Measurements from ENCODE around the gene CUBN.

Gene CUBN

GRCh38 chr10:16984242-16984641, 145.4 kb downstream of the CUBN start:
- DNase-seq: no peak

DNA sequence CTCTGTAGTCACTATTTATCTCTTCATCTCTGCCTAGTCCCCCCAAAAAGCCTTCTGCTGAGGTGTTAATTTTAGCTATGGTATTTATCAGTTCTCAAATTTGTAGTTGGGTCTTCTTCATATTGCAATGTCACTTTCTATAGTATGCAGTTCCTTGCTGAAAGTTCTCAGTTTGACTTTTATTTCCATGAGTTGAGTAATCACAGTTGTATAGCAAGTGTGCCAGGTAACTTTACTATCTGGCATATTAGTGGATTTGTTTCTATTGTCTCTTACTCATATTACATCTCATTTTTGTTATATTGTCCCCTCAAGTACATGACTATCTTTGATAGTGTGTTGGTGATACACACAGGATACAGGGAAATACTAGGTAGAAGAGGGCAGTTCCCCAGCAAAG, 152.8 kb downstream of the CUBN start:
- DNase-seq: no peak

DNA sequence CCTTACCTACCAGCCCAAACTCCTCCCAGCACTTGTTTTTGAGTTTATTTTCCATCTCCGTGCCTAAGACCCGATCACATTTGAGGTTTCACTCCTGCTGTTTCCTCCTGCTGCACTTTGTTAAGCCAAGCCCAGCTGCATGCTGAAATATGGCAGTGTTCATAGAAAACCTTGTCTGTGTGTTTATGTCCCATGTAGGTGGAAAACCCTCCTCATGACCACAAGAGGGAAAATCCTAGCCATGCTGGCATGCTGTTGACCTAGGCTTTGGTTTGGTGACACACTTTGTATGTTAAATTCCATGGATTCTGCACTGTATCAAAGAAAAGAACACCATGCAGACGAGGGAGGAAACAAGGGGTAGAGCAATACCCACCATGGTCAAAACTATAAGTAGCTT, 154.4 kb downstream of the CUBN start:
- DNase-seq: no peak

DNA sequence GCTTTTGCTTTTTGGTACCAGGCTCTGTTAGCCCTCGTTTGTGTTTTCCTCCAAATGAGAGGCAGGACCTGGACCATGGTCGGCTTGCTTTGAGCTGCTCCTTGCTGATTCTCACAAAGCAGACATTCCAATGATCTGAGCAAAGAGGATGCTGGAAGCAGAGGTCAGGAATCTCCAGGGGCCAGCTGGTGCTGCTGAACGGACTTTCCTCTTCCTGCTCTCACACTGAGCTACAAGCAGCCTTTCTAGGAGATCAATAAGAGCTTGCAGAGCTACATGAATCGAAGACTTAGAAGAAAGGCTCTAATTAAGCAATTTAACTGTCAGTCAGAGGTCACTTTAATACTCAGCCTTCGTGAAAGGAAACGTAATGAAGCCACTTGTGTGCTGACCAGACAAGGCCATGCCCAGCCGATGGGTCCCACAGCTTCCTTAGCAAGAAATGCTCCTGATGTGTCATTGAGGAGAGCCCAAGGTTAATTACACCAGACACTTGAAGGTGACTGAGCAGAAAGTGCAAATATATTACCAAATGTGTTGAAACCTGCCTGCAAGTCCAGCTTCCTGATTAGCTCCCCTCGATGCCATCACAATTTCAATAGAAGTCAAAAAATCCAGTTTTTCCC, 161.1 kb downstream of the CUBN start:
- peak; percentile 94 for DNase-seq

DNA sequence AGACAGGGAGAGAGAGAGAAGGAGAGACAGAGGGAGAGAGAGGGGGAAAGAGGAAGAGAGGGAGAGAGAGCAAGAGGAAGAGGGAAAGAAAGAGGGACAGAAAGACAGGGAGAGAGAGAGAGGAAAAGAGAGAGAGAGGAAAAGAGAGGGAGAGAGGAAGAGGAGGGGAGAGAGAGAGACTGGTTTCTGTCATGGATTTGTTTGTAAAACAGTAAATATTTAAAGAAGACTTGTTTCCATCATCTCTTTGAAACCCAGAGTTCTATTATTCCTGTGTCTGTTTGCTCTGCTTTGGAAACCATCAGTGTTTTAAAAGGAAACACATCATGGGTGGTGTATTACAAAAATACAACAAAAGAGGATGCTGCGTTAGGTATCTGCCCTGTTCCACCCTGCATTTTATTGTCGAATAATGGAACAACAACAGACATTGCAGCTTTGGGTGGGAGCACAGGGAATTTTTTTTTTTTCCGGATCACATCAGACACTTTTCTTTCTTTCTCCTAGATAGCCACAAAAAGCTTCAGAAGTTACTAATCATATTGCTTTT, 161.7 kb downstream of the CUBN start:
- no peak for DNase-seq

- peak; percentile 53 for DNase-seq
Observed at GRCh38 chr10:16966991-16967865, 162.4 kb downstream of the CUBN start.

GRCh38 chr10:16965740-16966447, 163.7 kb downstream of the CUBN start:
- DNase-seq: peak; percentile 98

GRCh38 chr10:16965344-16965616, 164.3 kb downstream of the CUBN start:
- DNase-seq: no peak

DNA sequence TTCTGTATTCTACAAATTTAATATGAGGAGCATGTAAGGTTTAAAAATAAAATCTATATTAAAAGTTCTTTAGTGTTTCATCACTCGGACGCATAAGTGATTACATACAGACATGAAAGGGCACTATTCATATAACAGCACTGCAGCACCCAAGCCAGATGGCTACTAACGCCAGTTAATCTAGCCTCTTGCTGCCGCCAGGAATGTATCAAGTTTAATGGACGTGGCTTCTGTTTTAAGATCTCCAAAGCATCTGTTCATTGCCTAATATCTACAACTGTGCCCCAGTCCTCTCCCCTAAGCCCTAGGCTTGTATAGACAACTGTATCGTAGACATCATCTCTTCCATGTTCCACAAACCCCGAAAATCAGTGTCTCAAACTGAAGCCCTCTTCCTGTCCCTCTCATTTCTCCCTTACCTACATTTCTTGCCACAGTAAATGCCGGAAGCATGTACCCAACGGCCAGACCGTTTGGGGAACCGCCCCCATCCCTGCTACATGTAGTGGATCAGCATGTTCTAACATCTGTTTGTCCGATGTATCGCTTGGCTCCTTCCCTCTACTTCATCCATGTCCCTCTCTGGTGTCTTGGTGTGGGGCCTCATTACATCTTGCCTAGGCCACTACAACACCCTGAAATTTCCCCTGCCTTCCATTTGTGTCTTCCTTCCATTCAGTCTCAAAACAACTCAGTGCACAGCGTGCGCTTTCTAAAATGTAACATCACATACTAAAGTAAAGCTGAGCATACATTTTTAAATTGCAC, 164.9 kb downstream of the CUBN start:
- no peak for DNase-seq

DNA sequence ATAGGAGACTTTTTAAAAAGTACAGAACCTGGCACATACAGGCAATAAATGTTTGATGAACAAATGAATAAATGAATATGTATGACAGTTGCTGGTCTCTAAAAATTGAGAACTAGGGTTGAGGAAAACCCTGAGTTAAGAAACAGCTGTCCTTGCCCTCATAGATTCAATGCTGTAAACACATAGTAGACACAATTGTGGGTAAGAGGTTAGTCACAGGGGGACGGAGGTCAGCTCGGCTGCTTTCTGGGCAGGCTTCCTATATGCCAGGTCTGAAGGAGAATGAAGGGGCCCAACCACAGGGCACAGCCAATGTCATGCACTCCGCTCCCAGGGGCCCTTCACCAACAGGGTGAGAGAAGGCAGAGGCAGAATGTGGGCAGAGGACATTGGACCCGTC, 169.1 kb downstream of the CUBN start:
- DNase-seq: no peak

- no peak for DNase-seq
Observed at GRCh38 chr10:16957038-16957437, 172.6 kb downstream of the CUBN start.

DNA sequence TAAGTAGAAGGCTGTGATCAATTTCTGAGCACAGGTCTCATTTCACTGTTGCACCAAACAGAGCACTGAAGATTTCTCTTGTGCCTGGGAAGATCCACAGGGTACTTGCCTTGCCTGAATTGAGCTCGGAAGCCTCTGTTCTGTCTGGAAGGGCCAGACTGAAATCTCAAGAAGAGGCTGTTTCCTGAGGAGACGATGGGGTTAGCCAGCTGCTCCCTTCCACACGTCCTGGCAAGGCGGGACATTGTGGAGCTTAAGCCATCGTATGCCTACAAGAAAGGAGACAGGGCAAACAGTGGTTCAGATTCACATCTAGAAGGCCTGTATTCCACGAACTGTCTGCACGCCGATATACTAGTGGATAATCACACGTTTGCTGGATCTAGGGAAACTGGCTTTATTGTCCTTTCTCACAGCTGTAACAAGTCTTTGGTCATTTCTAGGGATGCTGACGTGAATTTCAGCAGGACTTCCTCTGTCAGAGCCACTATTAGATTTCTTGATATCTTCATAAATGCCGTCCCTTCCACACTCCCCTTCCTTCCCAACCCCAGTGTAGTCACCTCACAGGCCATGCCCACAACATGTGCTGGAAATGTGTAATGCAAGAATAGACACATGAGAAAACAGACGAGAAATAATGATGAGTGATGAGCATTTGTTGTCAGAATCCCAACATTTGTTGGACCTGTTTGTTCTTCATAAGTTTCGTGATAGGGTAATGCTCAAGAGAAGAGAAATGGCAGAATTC, 175.2 kb downstream of the CUBN start:
- no peak for DNase-seq

DNA sequence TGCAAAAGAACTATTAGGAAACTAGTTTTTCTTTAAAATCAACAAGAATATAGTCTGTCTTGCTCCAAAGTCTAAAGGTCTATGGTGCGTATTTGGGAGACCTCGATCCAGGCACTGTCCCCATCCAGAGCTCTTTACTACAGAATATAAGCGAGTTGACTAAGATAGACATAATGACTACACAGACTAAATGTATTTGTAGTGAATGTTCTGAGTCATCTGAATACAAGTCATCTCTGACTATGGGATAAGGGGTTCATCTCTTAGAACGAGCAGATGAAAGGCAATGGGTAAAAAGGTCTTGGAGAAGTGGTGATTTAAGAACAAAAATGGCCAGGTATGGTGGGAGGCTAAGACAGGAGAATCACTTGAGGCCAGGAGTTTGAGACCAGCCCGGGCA, 176.3 kb downstream of the CUBN start:
- DNase-seq: no peak

GRCh38 chr10:16952610-16953009, 177.0 kb downstream of the CUBN start:
- DNase-seq: no peak

GRCh38 chr10:16952080-16952479, 177.5 kb downstream of the CUBN start:
- no peak for DNase-seq

DNA sequence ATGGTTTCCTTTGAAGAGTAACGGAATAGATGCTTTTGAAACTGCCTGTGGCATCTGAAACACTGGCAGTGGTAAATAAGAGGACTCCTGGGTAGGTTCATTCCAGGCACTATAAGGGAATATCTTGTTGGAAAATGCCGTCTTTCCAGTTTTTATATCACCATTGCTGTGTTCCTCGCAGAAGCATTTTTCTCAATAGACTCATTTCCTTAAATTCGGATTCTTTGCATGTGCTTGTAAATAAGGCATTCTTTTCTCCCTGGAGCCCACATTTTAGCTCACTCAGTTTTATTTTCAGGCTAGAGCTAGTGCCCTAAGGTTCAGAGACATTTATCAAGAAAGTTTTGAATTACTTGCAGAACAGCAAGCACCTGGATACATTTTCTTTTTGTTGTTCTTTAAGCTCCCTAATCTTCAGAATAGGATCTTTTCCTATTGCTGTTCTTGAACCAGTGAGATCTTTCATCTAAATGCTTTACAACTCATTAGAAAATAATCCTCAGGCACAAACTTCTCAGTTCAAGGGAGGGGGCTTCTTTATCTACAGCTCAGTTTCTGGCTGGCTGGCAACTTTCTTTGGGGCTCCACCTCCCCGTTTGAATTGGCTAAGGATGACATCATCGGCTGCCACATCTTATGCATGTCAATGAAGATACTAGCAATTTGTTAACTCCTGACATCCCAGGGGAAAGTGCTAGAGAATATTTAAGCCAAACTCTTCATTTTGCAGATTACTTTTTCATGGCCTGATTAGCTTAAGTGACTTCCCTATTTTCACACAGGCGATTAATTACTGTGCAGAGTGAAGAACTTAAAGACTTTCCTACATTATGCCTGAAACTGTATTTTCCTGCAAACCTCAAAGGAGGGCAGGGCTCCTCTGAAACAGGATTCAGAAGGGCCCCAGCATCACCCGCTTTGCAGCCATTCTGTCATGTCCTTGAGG, 178.7 kb downstream of the CUBN start:
- DNase-seq: peak; percentile 77

DNA sequence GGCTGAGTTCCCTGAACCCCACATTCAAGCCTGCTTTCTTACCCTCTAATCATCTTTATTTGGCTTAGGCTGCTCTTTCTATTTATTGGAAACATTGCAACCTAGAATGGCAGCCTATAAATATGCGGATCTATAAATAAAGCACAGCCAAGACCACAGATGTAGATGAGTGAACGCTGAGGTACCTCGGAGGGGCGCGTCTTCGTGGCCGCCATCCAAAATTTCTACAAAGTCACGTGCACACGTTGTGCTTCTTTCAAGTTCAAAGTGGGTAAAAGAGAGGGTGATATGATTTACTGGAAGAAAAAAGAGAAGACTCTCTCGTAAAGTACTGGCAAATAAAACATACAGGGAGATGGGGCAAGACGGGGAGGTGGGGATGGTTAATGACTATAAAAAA, 179.8 kb downstream of the CUBN start:
- DNase-seq: no peak

DNA sequence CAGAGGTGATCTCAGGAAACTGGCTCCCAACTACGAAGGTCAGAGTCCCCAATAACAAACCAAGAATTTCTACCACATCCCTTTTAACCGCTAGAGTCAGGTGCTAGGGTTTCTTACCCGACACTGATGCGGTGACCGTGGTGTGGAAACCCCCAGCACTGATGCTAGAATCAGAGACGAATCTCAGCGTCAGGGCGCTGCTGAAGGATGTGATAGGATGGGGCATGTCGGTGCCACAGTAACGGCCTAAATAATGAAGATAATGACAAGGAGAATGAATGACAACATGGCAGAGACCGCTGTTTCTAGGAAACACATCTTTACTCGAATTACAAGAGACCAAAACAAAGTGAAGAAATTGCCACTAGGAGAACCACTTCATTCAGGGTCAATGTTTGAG, 181.2 kb downstream of the CUBN start:
- DNase-seq: no peak

- DNase-seq: no peak
Observed at GRCh38 chr10:16947069-16947468, 182.5 kb downstream of the CUBN start.

DNA sequence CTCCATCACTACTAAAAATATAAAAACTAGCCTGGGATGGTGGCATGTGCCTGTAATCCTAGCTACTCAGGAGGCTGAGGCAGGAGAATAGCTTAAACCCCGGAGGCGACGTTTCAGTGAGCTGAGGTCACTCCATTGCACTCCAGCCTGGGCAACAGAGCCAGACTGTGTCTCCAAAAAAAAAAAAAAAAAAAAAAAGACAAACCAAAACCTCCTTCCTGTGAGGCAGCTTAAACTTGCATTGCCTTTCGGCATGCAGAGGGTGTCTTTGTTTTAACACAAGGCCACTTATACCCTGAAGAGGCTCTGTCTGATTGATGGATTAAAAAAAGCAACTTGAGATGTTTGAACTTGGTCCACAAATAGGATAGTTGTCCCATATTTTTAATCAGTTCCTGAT, 184.0 kb downstream of the CUBN start:
- peak; percentile 59 for DNase-seq

GRCh38 chr10:16944986-16945385, 184.6 kb downstream of the CUBN start:
- no peak for DNase-seq
